ENCODE data around the gene CHRM4. TPM values are rescaled to one million over a fixed set of nuclear protein-coding genes. Genes with fewer than 3 reads are reported as not detected.
A peak's percentile ranks its signal among the peaks of the same experiment; 100 is the strongest.

Gene CHRM4
- total RNA-seq, 1 donor from 2014 or later: 0.35 TPM

DNA sequence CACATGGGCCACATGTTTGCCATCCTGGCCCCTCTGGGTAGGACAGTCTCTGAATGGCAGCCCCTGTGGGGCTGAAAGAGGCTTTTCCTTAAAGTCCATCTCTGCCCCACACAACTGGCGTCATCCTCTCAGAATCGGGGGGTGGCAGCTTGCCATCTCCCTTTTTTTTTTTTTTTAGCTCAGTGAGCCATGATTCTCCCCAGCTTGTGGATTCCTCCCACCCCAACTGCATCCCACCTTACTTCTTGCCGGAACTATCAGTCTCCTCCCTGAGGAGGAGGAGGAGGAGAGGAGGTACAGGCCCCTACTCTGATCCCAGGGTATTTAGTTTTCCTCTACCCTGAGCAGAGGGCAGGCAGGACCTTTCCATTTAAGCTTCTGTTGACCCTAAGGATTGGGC lies 40.9 kb downstream of the CHRM4 start:
- ATAC-seq (no peak), DNase-seq (no peak)
- H3K36me3 ChIP-seq: no peaks in the 10 kb centered on the region
- intact Hi-C loops (cut with DNase I): no loop called here
- H3K4me1 ChIP-seq: peaks cover 39% of the 10 kb centered on the region
- no peak overlapping the region for H3K27ac ChIP-seq
- H3K9me3 ChIP-seq: no peaks in the 10 kb centered on the region
- H3K27me3 ChIP-seq: no peaks in the 10 kb centered on the region
- no peak overlapping the region for H3K4me3 ChIP-seq
- TF ChIP-seq, protein P1, sequence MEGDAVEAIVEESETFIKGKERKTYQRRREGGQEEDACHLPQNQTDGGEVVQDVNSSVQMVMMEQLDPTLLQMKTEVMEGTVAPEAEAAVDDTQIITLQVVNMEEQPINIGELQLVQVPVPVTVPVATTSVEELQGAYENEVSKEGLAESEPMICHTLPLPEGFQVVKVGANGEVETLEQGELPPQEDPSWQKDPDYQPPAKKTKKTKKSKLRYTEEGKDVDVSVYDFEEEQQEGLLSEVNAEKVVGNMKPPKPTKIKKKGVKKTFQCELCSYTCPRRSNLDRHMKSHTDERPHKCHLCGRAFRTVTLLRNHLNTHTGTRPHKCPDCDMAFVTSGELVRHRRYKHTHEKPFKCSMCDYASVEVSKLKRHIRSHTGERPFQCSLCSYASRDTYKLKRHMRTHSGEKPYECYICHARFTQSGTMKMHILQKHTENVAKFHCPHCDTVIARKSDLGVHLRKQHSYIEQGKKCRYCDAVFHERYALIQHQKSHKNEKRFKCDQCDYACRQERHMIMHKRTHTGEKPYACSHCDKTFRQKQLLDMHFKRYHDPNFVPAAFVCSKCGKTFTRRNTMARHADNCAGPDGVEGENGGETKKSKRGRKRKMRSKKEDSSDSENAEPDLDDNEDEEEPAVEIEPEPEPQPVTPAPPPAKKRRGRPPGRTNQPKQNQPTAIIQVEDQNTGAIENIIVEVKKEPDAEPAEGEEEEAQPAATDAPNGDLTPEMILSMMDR (IDR thresholded peaks at IDR 0.05): no peak

DNA sequence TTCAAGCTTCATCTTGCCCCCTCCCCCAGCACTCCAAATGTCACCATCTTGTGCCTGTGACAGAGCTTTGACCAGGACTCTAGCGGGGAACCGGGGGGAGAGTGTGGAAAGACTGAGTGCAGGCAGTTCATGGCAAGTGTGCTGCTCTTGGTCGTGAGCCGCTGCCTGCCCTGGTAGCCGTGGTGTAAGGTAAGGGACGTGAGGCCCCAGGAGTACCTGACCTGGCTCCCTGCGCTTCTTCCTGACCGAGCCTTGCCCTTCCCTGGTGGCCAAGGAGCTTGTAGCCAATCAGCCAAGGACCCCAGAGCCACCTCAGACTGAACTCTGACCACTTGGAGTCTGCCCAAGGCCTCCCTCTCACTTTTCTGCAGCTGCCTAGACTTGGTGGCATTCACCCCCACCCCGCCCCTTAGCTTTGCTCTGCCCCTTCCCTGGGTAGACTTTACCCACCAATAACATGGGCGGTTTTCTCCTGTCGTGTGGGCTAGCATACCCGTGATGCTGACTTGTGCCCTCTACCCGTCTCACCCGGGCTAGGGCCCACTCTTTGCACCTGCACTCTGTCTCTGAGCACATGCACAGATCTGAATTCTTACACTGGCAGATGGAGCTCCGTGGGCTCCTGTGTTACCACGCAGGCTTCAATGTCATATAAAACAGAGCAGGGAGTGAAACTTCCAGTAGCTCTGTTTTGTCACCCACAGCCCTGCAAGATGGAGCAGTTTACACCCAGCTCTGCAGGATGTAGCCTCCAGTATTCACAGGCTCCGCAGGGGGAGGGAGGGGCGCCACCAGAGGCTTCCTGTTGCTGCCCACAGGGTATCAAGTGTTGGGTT lies 42.8 kb downstream of the CHRM4 start:
- no peak for DNase-seq
- Histone ChIP-seq H3K9me3 (no peaks in the 10 kb centered on the region), H3K27ac (peak overlapping the region; percentile 68), H3K27me3 (no peaks in the 10 kb centered on the region), H3K4me1 (peaks cover 48% of the 10 kb centered on the region), H3K36me3 (no peaks in the 10 kb centered on the region), H3K4me3 (peak overlapping the region; percentile 75)
- TF ChIP-seq, protein P1 (IDR thresholded peaks at IDR 0.05): no peak
- intact Hi-C loops (cut with DNase I): no loop called here
- no peak for ATAC-seq

DNA sequence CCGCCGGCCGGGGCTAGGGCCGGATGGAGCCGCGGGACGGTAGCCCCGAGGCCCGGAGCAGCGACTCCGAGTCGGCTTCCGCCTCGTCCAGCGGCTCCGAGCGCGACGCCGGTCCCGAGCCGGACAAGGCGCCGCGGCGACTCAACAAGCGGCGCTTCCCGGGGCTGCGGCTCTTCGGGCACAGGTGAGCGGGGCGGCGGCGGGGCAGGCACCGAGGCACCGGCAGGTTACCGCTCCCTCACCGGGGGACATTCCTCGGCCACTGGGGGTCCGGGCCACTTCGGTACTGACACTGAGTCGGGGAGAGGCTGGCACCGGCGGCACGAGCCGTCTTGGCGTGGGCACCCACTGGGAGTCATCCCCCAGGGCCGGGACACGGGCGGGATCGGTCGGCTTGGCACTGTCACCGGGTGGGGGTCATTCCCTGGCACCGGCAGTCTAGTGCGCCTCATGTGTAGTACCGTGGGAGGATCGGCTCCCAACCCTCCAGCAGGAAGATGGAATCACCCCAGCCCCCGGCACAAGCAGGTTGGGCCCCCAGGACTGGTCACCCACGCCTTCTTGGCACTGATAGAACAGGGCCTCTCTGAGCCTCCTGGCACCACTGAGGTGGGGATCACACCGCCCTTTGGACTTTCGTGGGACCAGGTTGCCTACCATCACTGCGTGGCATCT lies 43.8 kb downstream of the CHRM4 start:
- Histone ChIP-seq H3K36me3 (no peaks in the 10 kb centered on the region), H3K27ac (peak overlapping the region; percentile 68), H3K4me1 (peaks cover 55% of the 10 kb centered on the region), H3K27me3 (no peaks in the 10 kb centered on the region), H3K9me3 (no peaks in the 10 kb centered on the region), H3K4me3 (peak overlapping the region; percentile 75)
- no peak for DNase-seq
- ATAC-seq: peak; percentile 0
- TF ChIP-seq, protein P1 (IDR thresholded peaks at IDR 0.05): no peak
- intact Hi-C loops (cut with DNase I): no loop called here

DNA sequence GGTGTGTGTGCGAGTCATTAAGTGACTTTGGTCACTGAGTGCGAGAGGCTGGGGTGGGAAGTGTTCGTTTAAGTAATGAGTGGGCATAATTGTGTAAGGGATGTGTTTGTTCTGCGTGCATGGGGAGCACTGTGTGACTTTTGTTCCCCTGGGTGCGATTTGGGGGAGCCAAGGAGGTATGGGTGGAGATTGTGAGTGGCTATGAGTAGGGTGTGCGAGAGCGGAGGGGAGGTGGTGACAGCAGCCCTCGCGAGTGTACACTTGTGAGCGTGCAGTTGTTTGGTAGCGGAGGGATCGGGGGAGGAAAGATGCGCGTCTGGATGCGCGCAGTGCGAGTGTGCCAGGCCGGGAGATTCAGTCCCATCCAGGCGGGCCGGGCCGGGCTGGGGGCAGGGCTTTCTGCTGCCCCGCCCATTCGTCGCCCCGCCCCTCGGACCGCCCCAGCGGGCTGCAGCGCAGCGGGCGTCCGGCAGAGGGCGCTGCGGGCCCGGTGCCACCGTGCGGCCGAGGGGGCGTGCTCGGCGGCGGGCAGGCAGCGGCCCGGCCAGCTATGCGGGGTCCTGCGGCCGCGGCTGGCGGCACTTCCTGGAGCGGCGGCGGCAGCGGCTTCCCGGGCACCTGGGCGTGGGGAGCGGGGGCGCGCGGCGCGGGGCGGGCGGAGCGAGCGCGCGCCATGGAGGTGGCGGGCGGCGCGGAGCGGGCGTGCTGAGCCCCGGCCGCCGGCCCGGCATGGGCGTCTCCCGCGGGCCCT lies 44.5 kb downstream of the CHRM4 start, which contains the start of gene DGKZ:
Gene DGKZ, plus strand, starts transcription at position 578 of the 751 bp plus-strand sequence. CDS start 197 bp downstream, outside the sequence.
- TF ChIP-seq, protein P1 (IDR thresholded peaks at IDR 0.05): peak; percentile 63
- intact Hi-C loops (cut with DNase I): no loop called here
- H3K36me3 ChIP-seq: no peaks in the 10 kb centered on the region
- ATAC-seq (peak; percentile 95), DNase-seq (peak; percentile 95)
- H3K9me3 ChIP-seq: no peaks in the 10 kb centered on the region
- peak within 1 kb of the TSS; percentile 75 for H3K4me3 ChIP-seq
- peak within 1 kb of the TSS; percentile 68 for H3K27ac ChIP-seq
- H3K27me3 ChIP-seq: no peaks in the 10 kb centered on the region
- H3K4me1 ChIP-seq: peaks cover 54% of the 10 kb centered on the region

DNA sequence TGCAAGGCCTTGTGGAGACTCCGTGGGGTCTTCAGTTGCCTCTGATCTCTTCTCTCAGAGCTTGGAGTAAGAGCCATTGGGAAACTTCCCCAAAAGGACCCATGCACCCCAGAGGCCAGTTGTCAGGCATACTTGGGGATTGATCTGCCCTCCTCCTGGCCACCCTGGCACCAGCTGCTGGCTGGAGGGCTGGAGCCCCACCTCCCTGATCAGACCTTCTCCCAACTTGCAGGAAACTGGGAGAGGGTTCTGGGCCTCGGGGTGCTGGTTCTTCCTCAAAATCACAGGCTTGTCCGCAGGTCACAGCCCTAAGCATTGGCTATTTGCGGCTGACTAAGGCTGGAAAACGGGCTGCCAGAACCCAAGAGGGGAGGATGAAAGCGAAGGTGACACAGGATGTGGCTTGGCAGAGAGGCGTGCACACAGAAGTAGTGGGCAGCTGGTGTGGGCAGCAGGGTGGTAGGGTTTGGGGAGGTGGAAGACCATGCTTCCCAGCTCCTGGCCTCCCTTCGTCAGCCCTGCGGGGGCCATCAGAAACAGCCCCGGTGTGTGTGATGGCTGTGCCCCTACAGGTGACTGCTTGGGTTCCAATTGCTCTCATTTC lies 45.6 kb downstream of the CHRM4 start:
- no peak for ATAC-seq
- H3K27me3 ChIP-seq: no peaks in the 10 kb centered on the region
- H3K9me3 ChIP-seq: no peaks in the 10 kb centered on the region
- no peaks in the 10 kb centered on the region for H3K36me3 ChIP-seq
- H3K27ac ChIP-seq: peak overlapping the region; percentile 83
- intact Hi-C loops (cut with DNase I): no loop called here
- TF ChIP-seq, protein P1 (IDR thresholded peaks at IDR 0.05): no peak
- peaks cover 44% of the 10 kb centered on the region for H3K4me1 ChIP-seq
- no peak for DNase-seq
- peak overlapping the region; percentile 59 for H3K4me3 ChIP-seq
